Effector CD4-positive, alpha-beta T cell (primary cell): ENCODE results near the gene CDK16.
"Not testable (repeated sequence)": the region's sequence is repeated elsewhere in the genome, so short reads cannot be mapped to it uniquely, and the experiment has no call there.

Experiments
- DNase-seq: peaks from one replicate; pipeline ENCODE4 v3.0.0-alpha.2; 2020

The CDK16 gene

GRCh38 chrX:47257620-47258019 is 39.1 kb downstream of the CDK16 start:
- not testable (repeated sequence) for DNase-seq

- no peak for DNase-seq
Observed at GRCh38 chrX:47264483-47265173, 46.1 kb downstream of the CDK16 start.

- DNase-seq, result no peak
Observed at GRCh38 chrX:47266643-47267042, 48.2 kb downstream of the CDK16 start.

GRCh38 chrX:47272013-47272408 is 53.5 kb downstream of the CDK16 start:
- DNase-seq, result no peak

DNA sequence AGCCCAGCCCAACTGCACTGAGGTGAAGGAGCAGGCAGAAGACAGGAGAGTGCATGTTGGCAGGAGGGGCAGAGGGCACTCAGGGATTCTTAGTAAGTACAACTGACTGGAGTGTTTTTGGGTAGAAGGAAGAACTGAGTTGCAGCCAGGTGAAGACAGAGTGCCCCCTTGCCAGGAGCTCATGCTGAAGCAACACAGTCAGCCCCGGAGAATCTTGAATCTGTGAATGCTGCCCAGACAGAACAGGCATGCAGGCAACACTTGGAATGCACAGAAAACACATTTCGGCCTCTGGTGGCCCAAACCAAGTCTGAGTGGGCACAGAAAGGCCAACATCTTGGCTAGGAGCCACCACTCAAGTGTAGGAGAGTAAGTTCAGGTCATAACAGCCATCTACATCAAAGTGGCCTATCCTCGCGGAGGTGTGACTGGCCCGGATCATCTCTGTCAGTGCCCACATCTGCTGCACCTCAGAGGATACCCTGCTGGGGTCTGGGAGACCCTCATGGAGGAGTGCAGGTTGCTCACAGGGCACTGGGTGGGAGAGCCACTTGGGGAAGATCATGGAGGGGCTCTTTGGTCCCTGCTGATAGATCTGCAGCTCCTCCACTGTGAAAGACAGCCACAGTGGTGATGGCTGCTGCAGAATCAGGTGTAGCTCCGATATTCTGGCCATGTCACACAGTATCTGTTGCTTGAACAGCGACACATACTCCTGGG is 54.7 kb downstream of the CDK16 start:
- no peak for DNase-seq

DNA sequence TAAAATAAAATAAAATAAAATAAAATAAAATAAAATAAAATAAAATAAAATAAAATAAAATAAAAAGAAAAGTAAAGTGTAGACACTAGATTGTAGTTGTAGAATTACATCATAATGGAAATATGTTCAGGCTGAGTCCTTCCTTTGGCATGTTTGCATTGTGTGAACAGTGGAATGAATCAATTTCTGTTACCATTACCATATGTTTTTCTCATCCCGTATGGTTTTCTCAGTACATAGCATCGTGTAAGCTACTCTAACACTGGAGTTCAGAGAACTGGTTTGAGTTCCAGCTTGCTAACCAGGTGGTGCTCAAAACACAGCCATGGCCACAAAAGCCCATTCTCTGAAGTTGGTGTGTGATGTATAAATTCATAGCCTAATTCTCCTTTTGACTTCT is 60.2 kb downstream of the CDK16 start:
- no peak for DNase-seq
